HG03378 (cell line): Measurements from ENCODE around the gene KNDC1.

Experiments
- ATAC-seq: cut with Tn5 transposase; IDR thresholded peaks from one replicate; pipeline ENCODE4 v1.9.1; 2021; ENCODE audit warnings: mild to moderate bottlenecking, moderate library complexity; ENCODE audit not compliant: unreplicated experiment

Gene KNDC1

DNA sequence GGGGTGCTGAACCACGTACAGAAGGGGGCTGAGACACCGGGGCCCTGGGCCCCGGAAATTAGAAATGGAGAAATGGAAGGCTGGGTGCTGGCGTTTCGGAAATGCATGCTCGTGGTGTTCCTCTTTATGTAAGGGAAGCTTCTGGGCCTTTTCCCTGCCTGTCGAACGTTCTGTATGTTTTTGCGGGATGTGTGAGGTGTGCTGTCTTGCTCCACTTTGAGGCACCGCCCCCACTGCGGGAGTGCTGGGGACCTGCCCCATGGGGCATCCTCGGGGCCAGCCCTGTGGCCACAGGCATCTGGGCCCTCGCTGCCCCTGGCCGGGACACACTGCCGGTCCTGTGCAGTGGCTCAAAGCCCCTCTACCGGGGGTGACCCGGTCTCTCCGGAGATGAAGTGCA lies 75.9 kb downstream of the KNDC1 start:
- no peak for ATAC-seq

GRCh38 chr10:133236401-133237240 lies 76.6 kb downstream of the KNDC1 start:
- ATAC-seq = no peak

- ATAC-seq = no peak
Observed at GRCh38 chr10:133237241-133237587, 77.2 kb downstream of the KNDC1 start.

GRCh38 chr10:133237588-133238465 lies 77.8 kb downstream of the KNDC1 start, which contains the start of gene VENTX:
TSS of gene VENTX (plus strand) at chr10:133237855. CDS start at chr10:133237915, 60 bp downstream.
- no peak for ATAC-seq

DNA sequence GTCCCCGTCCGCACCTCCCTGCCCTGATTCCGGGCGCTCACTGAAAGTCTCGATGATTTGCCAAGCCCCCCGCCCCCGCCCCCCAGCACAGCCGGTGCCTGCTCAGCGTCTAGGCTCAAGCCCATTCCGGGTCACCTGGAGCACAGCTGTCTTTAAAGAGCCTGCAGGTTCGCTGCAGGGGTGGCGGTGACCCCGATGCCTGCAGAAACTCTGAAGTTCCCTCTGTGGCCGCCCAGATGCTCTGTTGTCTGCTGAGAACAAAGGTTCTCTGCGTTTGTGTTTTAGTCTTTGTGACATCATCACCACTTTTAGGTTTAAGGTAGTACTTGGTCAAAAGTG lies 78.4 kb downstream of the KNDC1 start:
- ATAC-seq = no peak

GRCh38 chr10:133239990-133240389 lies 80.0 kb downstream of the KNDC1 start:
- no peak for ATAC-seq

- ATAC-seq = no peak
Observed at GRCh38 chr10:133241501-133242205, 81.6 kb downstream of the KNDC1 start.

GRCh38 chr10:133242611-133243356 lies 82.8 kb downstream of the KNDC1 start:
- no peak for ATAC-seq

GRCh38 chr10:133243593-133243992 lies 83.6 kb downstream of the KNDC1 start:
- no peak for ATAC-seq

DNA sequence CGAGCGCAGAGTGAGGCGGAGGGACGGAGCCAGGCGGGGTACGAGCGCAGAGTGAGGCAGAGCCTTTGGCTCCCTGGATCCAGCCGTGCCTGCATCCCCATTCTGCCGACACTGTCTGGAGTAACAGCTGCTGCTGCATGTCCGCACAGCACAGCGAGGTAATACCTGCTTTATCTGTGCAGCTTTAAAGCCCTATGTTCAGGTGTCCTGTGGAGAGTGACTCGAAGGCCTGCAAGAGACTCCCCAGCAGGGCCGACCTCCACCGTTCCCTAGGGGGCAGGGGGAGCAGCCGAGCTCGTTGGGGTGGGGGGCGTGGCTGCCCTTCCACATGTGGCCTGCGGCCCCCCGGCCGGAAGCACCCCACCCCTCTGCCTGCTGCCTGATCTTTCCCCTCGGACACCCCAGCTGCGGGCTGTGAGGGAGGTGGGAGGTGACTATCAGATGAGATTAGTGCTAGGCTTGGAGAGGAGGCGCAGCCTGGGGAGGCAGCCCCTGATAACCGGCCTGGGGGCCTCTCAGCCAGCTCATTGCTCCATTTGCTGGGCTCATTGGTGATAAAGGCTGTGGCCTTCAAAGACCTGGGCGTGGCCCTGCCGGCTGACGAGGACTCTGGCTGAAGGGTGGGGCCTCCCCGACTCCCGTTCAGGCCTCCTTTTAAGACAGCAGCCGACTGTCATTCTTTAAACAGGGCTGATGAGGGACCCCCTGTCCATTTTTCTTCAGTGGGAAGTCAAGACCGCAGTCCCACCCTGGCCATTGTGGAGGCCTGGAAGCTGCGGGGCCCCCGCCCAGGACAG lies 85.6 kb downstream of the KNDC1 start:
- ATAC-seq = no peak

DNA sequence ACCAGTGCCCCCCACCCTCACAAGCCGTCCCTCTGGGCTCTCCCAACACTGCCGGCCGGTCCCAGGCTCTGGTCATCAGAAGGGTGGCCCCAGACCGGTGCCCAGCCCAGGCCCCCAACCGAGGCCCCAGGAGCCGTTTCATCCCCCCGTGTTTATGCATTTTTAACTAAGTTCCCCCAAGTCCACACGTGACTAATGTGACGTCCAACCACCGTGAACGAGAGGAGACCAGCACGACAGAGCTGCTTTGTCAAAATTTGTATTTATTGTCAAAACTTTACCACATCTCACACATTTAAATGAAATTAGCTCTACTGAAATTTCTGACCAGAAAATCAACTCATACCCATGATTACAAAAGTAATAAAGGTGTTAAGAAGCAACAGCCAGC lies 86.2 kb downstream of the KNDC1 start:
- ATAC-seq = no peak

DNA sequence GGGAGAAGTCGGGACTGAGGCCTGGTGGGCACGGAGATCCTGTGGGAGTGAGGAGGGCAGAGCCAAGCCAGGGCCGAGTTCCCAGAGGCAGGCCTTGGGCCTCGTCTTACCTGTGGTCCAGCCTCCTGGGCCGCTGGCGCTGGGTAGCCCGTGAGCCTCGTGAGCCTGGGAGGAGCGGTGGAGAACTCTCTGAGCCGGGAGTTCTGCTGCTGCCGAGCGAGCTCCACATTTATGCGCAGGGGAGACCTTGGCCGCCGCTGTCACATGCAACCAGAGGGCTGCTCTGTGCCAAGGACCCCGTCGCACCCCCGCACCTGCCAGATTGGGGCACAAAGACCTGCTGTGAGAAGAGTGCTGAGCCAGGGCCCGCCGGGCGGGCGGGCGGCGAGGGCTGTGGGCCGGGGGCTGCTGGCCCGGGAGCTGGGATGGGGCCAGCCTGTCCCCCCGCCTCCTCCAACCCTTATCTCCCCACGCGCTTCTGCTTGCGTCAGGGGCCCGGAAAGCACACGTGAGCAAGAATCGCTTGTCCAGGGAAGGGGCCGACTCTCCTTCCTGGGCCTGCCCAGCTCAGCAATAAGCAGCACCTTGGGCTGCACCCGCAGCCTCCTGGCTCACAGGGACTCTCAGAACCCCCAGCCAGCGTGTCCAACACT lies 87.8 kb downstream of the KNDC1 start:
- ATAC-seq = no peak

GRCh38 chr10:133248334-133248715 lies 88.3 kb downstream of the KNDC1 start:
- ATAC-seq = no peak

DNA sequence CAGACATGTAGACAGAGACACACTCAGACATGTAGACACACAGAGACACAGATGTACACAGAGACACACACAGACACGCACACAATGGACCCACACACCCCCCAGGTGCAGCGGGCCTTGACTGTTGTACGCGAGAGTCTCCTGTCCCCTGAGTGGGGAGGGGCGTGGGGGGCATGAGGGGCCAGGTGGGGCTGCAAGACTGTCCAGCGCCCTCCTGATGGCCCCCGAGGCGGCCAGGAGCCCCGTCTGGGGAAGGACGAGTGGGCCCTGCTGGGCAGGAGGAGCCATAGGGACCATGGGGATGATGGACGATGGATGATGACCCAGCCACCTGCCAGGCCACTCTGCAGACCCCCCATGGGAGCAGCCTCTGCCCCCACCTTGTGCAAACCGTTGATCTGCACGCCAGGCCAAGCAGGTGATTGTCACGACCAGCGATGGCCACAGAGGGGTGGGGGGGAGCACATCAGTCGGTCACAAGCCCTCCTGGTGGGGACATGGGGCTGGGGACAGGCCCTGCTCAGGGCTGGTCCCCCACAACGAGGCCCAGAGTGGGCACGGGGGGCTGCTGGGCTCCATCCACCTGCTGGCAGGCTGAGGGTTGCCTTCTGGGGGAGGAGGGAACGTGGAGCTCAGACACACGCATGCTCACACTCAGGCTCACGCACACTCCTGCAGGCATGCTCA lies 89.2 kb downstream of the KNDC1 start:
- no peak for ATAC-seq

DNA sequence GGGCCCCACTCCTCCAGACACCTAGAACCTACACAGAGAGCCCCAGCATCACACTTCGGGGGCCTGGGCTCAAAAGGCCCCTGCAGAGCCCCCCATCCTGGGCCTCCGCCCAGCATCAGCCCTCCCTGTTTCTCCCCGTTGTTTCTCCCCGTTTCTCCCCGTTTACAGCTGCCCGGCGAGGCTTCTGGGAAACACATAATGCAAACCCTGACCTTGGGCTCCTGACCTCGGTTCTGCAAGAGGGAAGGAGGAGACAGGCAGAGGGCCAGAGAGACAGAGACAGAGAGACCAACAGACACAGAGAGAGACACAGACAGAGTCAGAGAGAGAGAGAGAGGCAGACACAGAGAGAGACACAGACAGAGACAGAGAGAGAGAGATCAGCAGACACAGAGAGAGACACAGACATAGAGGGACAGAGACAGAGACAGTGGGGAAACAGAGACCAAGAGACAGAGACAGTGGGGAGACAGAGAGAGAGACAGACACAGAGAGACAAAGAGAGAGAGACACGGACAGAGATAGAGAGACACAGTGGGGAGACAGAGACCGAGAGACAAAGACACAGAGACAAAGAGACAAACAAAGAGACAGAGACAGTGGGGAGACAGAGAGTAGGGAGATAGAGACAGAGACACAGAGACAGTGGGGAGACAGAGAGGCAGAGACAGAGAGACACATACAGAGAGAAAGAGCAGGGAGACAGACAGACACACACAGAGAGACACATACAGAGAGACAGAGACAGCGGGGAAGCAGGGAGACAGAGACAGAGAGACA lies 90.1 kb downstream of the KNDC1 start:
- ATAC-seq = no peak

DNA sequence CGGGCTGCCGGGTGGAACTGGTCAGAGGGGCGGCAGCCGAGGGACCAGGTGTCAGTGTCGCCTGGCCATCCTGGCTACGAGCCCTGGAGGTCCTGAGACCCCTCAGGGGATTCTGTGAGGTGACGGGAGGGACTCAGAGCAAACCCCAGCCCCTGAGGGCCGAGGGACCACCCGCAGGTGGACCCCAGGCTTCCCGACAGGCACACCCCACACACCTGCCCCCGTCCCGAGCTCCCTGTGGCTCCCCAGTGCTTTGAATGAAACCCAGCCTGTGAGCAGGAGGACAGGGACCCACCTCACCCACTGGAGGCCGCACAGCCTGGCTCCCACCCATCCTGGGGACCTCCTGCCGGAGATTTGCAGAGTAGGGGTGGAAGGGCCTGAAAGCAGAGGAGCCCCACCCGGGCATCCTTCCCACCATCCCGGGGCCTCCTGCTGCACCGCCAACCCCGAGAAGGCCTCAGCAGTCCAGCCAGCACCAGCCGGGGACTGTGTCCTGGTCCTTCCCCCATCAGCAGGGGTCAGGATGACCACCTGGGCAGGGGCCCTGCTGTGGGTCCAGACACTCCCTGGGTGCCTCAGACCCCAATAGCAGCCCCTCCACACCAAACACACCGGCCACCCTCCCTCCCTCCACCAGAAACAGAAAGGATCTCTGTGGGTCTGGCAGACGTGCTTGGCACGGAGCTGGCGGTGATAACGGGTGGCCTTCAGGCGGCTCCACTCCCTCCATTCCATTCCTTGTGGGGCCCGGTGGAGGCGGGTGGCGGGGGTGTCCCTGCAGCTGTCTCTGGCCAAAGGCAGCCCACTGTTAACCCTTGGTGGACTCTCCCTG lies 91.6 kb downstream of the KNDC1 start:
- ATAC-seq = no peak

DNA sequence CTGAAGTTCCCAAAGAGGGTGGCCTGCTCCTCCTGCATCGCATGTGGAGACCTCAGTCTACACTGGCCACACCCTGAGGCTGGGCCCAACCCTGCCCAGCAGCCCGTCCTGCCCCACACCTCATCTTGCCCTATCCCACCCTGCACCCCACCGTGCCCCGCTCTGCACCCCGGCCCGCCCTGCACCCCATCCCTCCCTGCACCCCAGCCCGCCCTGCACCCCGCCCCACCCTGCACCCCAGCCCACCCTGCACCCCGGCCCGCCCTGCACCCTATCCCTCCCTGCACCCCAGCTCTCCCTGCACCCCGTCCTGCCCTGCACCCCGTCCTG lies 92.2 kb downstream of the KNDC1 start:
- no peak for ATAC-seq
